Fibroblast of skin of left quadriceps (primary cell): ENCODE measurements around the gene RASGRP1.

ENCODE experiments used
- DNase-seq, 2 experiments: peaks; one replicate each; pipeline ENCODE4 v3.0.0-alpha.2; 2013; ENCODE audit warnings: low read depth in 2 of 2

Gene RASGRP1

DNA sequence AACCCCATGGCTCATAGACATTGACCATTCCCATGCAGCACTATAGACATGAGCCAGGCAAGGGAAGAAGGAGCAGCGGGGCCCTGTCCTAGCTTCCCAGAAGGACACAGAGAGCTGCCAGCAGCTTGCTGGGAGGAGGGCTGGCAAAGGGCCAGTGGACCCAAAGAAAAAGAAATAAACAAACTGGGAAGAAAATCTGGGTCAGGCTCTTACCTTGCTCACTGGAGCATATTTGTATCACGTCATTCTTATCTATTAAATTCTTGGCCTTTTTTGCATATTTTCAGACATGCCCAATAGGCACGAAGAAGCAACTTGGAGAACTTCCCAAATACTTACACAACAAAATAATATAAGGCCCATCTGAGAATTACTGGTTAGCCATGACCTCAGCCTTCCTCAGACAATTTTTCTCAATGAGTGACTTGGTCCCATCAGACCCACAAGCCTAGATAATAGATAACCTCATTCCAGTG is 28.4 kb downstream of the RASGRP1 start:
- peak; percentile 94 for DNase-seq

DNA sequence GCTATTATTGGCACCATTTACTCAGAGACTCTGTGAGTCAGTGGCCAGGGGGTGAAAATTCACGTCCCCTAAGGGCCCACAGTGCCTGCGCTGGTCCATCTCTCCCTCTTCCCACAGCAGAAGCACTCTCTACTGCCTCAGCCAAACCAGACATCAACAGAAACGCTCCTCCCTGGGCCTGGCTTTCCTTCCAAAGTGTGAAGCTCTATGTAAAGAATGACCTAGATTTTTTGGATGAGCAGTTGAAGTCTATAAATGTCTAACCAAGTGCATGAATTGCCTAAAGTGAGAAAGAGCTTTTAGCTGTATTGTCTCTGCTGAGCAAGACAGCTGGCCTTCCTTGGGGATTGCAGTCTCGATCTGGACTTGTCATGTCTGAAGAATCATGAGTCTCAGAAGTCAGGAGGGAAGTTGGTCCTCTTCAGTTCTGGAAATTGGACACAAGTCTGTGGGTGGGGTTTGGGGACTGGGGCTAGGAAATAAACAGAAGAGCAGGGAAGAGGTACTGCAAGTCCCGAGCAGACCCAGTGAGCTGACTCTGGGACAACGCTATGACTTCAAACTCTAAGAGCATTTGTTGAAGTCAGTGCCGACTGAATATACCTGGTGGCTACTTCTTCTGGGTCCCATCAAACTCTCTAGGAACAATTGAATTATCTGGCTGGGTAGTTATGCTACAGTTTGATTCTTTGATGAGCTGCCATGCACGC is 29.0 kb downstream of the RASGRP1 start:
- DNase-seq: no peak

DNA sequence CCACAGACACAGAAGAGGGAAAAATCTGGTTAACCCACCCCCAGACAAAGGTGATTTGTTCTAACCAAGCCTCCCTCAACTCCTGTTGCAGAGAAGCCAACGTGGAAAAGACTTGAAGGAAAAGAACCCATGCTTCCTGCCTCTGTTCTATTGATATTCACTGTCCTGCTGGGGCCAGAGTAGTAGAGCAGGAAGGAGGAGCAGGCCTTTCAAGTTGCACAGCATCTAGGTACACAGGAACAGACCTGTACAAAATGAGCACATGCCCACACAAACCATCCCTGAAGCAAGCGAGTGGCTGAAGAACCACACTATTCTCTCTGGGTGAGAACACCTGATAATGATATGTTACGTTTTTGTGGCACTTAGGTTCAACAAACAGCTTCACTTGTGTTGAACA is 29.9 kb downstream of the RASGRP1 start:
- DNase-seq: no peak

DNA sequence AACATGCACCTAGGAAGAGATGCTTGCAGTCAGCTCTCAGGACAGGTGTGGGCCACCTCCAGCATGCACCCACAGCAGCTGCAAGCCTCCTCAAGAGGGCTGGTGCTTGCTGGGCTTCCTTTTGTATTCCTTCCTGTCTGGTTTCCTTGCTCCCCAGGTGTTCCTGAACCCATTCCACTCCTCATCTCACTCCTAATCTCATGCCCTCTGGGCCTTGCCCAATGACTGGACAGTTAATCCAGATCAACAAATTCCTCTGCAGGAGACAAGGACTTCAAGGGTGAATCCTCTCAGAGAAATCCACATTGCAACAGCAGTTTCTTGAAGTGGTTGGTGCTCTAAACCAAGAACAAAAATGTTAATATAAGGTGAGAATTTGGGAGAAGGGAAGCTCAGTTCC is 30.7 kb downstream of the RASGRP1 start:
- DNase-seq: no peak

DNA sequence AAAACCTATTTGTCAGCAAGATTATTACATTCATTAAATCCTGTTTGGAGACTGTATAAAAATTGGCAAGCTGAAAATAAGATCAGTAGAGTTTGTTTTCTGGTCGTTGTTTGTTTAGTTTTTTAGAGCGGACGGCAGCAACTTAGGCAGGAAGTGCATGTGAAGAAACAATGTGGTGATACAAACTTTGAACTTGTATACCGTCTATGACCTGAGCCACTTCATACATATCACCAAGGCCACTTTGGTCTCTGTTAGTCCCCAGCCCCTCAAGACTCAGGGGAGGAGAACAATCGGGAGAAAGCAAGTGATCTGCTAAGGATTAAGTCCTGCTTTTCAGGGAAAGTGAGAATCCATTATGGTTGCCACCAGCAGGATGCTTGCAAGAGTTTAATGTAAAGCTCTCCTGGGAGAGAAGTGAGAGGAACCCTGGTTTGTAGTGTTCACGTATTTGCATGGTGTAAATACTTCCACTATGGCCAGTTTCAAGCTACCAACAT is 31.1 kb downstream of the RASGRP1 start:
- DNase-seq: no peak

DNA sequence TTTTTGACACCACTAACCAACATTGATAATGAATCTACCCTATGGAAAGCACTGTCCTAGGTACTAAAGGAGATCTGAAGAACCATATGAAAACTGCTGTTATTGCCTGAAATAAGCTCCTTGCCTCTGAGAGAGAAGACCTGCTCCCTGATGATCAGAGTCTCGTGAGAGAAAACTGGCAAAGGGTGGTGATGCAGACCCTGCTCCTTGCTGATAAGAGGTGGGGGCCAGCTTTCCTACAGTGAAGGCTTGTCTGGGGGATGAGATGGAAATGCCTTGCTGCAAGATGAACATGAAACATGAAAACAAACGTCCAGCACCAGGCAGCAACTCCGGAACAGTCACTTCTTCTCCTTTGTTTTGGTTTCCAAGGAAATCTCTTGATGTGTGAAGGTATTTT is 31.9 kb downstream of the RASGRP1 start:
- DNase-seq: no peak

DNA sequence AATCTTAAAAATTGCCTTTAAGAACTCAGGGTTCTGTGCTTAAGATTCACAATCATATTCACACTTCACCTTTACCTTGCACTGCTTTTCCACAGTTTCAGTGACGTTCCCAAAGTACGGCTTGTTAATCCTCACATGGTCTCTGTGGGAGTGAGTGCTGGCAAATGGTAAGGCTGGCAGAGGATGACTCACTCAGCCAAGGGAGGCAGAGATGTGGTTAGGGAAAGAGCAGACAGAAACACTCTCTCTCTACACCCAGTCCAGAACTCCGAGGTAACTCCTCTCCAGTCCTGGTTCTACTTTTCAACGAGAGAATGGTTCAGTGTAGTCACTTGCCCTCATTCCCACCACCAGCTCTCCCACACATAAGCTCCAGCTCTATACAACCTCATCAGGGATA is 33.1 kb downstream of the RASGRP1 start:
- DNase-seq: no peak

DNA sequence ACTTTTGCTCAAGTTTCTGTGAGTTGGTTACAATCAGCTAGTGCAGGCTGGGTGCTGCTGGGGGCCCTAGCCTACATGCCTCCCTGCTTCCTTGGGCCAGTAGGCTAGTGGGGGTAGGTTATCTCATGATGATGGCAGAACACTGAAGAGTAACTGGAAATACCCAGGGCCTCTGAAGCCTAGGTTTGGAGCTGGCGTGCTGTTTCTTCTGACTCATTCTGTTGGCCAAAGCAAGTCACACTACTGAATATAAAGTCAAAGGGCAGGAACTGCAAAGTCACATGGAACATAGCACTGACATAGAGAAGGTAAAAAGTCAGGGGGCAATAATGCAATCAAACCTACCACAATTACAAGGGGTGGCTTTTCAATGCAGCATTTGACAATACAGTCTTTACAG is 34.5 kb downstream of the RASGRP1 start:
- DNase-seq: no peak

DNA sequence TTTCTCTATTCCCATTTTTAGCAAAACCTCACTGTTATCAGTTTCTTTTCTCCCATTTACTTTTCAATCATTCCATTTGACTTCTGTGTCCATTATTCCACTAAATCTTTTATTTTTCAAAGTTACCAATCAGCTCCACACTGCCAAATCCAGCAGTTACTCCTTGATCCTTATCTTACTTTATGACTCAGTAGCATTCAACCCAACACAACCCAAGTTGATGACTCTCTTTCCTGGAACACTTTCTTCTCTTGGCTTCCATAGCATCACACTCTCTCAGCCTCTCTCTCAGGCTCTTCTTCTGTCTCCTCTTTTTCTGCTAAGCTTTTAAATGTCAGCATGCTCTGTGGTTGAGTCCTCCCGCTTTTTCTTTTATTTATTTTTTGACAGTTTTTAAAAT is 36.3 kb downstream of the RASGRP1 start:
- DNase-seq: no peak

DNA sequence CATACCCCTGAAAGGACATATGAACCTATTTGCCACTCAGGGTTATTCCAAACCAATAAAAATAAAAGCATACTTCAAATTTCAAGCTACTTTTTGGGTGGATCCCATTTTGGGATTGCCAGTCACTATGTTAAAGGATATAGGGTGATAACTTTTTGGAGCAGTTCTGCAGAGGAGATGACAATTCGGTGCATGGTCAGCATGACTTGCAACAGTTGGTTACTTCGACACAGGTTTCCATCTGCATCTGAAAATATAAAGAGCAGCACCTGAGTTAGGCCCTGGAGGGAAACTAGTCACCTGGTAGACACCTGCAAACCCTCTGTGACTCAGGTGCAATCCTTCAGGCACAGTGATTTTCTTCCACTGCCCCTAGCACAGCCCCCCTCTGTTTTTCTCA is 38.5 kb downstream of the RASGRP1 start:
- DNase-seq: no peak

DNA sequence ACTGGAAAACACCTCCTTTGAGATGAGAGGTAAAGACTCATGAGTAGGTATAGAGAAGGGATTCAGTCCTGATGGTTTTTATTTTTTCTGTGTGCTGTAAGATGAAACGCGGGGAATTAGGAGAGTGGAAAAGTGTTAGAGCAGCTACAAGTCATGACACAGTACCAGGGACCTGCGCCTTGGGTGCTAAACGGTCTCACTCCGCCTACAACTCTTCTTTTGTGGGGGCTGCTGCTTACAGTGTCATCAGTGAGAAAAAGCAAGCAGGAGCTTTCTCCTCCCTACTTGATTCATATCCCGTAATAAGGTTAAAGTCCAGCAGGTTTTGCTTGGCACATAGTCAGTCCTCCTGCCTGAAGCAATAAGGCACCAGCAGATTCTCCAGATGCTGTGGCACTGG is 39.1 kb downstream of the RASGRP1 start:
- DNase-seq: no peak

DNA sequence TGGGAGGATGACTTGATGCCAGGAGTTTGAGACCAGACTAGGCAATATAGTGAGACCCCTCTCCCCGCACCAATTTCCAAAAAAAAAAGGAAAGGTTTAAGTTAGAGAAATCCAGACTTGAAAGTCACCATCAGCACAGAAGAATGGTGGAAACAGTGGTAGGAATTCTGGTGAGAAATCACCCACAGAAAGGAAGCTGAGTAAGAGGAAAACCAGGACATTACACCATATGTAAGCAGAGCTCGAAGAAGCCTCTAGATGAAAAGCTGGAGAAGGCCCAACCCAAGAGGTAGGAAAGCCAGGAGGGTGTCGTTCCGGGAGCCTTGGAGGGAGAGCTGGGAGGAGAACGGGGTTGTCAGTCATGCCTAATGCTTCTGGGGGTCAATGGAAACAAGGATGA is 40.5 kb downstream of the RASGRP1 start:
- DNase-seq: no peak

DNA sequence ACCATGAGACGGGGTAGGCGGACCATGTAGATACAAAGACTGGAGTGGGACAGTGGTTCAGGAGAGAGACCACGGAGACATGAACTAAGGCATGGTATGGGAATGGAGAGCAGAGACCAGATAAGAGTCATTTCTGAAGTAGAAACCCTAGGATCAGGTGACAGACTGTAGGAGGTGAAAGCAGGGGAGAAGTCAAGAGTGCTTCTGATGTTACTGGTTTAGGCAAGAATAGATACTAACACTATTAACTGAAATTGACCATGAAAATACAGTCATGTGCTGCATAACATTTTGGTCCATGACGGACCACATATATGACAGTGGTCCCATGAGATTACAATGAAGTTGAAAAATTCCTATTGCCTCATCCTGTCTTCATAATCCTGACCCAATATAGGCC is 41.7 kb downstream of the RASGRP1 start:
- no peak for DNase-seq

DNA sequence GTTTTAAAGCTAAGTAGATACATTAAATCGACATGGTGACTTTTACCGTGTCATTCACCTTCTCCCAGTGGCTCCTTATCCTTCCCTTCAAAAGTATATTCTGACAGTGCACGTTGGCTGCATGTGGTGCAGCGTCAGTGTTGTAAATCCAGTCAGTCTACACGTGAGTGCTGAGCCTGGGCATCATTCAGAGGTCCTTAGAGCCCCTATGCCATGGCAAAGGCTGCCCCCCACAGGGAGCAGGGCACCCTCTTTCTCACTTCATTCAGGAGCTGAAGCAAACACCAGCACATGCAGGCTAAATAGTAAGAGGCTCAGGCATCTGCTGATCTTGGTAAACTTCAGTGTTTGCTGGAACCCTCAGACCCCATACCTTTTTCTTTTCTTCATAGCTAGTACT is 43.3 kb downstream of the RASGRP1 start:
- DNase-seq: no peak

DNA sequence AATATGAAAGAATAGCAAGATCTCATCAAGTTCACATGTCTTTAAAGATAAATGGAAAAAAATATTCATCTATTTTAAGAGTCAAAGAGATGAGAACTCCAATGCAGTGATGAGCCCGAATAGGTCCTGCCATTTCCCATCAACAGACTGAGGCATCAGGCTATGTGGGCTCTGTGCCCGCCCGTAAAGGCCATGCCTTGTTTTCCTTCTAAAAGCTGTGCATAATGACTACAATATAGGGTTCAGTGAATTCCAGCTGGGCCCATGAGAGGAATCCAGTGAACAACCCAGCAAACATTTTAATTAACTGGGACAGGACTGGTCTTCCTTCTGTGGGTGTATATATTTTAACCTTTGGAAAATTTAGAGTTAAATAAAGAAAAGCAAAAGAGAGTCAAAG is 44.6 kb downstream of the RASGRP1 start:
- no peak for DNase-seq

DNA sequence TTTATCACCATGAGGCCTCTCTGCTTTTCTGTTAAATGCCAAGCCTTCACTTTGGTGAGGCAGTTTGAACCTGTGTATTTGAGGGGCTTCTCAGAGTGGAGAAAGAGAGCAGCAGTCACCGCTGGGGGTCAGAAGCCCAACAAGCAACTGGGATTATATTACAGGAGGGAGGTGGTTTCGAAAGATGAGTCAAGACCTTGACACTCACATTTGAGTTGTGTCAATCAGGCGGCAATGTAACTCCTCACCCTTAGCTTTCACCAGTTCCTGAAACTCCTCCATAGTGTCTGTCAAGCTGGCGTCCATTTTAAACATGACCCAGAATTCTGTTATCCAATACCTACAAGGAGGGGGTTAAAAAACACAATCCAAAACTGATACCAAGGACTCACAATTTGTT is 46.5 kb downstream of the RASGRP1 start:
- no peak for DNase-seq

DNA sequence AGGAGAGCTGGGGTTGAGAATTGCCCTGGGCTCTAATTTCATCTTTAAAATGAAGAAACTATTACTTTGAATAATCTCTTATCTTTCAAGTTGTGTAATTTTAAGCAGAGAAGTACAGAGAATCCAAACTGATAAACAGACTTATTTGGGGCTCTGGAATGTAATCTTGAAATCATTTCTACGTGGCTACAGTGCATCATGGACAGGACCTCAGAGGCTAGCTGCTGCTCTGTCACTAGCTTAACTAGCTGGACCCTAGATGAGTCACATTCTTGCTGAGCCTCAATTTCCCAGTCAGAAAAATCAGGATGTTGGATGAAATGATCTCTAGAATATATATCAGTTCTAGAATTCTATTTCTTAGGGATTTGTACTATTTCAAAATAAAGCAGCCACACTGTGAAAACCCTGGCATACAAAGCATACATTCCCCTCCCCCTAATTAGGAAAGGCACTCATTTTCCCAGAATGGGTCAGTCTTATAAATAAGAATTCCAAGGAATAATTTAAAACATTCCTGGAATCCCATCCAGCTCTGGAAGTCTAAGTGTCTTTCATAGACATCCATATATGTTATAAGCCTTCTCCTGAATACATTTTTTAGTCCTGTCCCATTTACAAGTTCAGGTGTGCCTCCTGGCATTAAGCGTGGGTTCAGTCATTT is 47.2 kb downstream of the RASGRP1 start:
- no peak for DNase-seq

DNA sequence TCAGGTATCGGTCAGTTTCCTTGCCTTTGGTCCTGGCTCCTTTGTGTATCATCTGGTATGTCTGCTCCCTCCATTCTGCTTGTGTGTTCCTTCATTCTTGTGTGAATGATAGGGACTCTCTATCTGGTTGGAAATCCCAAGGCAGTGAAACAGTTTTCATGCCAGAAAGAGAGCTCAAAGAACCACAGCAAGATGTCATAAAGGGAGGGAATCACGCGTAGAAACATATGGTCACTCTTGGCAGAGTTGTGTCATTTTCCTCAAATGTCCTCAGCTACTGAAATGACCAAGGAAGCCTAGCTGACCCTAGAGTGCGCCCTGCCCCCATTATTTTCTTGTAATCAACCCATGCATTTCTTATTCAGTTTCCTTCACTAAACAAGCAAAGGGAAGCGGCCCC is 48.0 kb downstream of the RASGRP1 start:
- no peak for DNase-seq

DNA sequence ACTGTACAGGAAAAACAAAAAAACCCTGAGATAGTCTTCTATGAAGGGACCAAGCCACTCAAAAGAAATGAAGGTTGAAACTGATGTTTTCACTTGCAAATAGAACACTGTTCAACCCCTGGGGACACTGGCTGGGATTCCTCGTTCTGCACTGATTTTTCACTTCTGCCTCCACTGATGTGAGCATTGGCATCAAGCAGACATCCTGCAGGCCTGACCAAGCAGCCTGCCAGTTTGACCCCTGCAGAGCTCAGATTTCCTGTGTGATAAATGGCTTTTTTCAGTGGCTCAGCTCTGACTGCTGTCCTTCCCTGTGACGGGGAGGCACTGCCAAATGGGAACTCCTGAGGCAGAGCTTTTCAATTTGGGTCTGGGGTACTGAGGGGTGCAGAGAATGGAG is 50.0 kb downstream of the RASGRP1 start:
- no peak for DNase-seq

DNA sequence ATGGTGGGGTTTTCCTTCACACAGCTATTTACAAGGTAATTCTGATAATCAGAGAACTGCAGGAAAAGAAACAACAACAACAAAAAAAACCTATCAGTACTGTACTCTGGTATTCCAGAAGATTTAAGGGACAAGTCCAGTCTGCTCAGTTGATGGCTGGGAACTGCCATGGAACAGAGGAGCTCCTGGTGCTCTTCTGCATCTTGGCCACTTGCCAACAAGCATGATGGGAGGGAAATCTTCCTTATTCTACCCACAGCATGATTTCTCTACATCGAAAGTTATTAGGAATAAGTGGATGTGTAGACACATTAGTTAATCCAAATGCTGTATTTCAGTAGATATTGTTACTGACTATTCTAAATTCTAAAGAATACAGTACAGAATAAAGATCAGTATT is 51.7 kb downstream of the RASGRP1 start:
- DNase-seq: no peak

DNA sequence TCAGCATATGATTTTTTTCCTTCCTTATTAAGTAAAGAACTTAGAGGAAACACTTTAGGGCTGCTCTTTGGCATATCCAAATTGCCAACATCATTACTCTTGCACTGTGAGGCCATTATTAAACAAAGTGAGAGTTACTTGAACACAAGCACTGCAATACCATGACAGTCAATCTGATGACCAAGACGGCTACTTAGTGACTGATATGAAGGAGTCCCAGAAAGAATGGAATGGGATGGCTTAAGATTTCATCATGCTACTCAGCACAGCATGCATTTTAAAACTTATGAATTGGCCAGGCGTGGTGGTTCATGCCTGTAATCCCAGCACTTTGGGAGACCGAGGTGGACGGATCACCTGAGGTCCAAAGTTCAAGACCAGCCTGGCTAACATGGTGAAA is 55.5 kb downstream of the RASGRP1 start:
- no peak for DNase-seq

DNA sequence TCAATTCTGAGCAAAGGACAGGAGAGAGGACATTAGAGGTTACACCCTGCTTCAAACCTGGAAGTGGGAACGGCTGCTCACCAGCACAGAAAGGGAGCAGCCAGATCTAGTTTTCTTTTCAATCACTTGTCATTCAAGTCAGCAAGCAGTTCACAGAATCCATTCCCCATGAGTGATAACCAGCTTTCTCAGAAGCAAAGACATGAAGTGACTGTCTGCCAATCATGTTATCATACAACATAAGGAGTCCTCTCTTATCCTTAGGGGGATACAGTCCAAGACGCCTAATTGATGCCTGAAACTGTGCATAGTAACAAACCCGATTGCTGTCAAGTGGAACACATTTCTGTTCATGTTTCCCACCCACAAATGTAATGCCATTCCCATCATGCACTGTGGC is 56.0 kb downstream of the RASGRP1 start:
- no peak for DNase-seq

DNA sequence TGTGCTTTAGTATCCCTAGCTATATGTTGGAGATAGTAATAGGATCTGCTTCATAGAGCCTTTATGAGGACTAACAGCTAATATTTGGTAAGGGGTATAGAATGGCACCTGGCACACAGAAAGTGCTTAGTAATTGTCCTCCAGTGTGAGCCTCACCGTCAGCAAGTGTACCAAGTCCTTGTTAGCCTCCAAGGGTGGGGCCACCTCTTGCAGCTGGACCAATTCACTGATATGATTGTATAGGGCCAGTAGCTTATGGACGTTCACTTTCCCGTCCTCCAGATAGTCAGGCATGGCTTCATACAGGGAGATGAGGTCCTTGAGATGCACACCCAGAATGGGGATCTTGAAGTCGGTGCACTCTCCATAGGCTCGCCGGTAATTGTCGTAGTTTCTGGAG is 57.0 kb downstream of the RASGRP1 start:
- DNase-seq: no peak

DNA sequence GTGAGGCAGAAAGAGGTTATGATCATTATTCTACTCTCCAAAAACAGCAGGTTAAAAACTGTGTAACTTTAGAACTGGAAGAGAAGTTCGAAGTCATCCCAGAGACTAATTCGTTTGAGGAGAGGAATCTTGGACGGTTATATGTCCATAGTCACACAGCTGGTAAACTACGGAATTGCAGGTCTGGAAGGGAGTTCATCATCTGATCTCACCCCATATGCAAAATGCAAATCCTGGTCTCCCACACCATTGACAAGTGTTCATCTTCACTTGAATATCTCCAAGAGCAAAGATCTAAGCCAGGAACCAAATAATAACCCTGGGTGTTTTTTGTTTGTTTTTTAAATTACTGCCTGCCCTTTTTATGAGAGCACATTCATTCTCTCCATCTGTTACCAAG is 57.6 kb downstream of the RASGRP1 start:
- DNase-seq: no peak
